Psoas muscle (tissue), 8 donors: ENCODE measurements around the gene CHST11. TPM values are rescaled to one million over a fixed set of nuclear protein-coding genes. Genes with fewer than 3 reads are reported as not detected.

Source experiments
- ATAC-seq, 4 donors: fragments of 200-7000 bp; cut with Tn5 transposase; one replicate each; pipeline ENCODE4 v1.9.1; 2020; ENCODE audit warnings: moderate library complexity in 3 of 4, mild to moderate bottlenecking in 2 of 4
- DNase-seq, 2 donors: peaks; one replicate each; pipeline ENCODE4 v3.0.0-alpha.2; 2020
- H3K27ac ChIP-seq: fragments of 200-600 bp; one replicate; pipeline ENCODE4 v1.8.0; 2022
- H3K27me3 ChIP-seq, 3 donors: fragments of 200-600 bp in 1 of 3; one replicate each; pipeline versions ENCODE4 v1.6.1 to v1.8.0; 2013 to 2022; ENCODE audit warnings: low read length in 2 of 3, mild to moderate bottlenecking in 2 of 3, moderate library complexity in 1 of 3; ENCODE audit not compliant: insufficient read depth in 3 of 3
- H3K36me3 ChIP-seq, 2 donors: fragments of 200-600 bp in 1 of 2; one replicate each; pipeline versions ENCODE4 v1.6.1 to v1.8.0; 2013 to 2022; ENCODE audit warnings: low read depth in 1 of 2, mild to moderate bottlenecking in 1 of 2, moderate library complexity in 1 of 2; ENCODE audit not compliant: insufficient read depth in 1 of 2
- H3K4me1 ChIP-seq: fragments of 200-600 bp; one replicate; pipeline ENCODE4 v1.8.0; 2022
- H3K4me3 ChIP-seq: fragments of 200-600 bp; one replicate; pipeline ENCODE4 v1.8.0; 2022; ENCODE audit warnings: mild to moderate bottlenecking
- H3K9me3 ChIP-seq: fragments of 200-600 bp; one replicate; pipeline ENCODE4 v1.8.0; 2022
- CTCF ChIP-seq: fragments of 200-600 bp; IDR thresholded peaks from one replicate; pipeline ENCODE4 v1.8.0; 2022; ENCODE audit warnings: antibody characterized with exemption
- WGBS, 3 donors: extraction: QIAGEN DNeasy Blood & Tissue Kit; methylation state at CpG; one replicate each; pipeline versions ENCODE4 v1.1.6 to v1.1.7; 2013; 5-methylcytosine and 5-hydroxymethylcytosine counted together
- intact Hi-C, 2 donors: fragments of 100-400 bp; cut with DNase I; formaldehyde crosslinking; loops; one replicate each; pipeline versions ENCODE4 v1.11.0 to v1.14.2; 2022
- polyA plus RNA-seq, 3 donors: library from polyadenylated mRNA; stranded (reverse); fragments of 200-250 nt; gene quantifications; one replicate each; pipeline ENCODE4 v1.2.3, GENCODE V29; 2013
- total RNA-seq, 4 donors: library from RNA; stranded (reverse); fragmentation: NEBNext Ultra II Directional in 2 of 4; extraction: Animal tissue kit (Norgen Biotek cat#: 25700) in 2 of 4; gene quantifications; one replicate each; pipeline versions ENCODE4 v1.2.1 to v1.2.4, GENCODE V29; 2021 to 2023
- donor health status: healthy with polysubstance abuse.
- donor health status: DM: no; HTN: no; CAD: no; lungs with moderate emphysema.
- donor health status: Bipolar disorder and iron deficiency.
- donor health status: healthy.
- donor health status: DM: yes; HTN: yes; CAD: no.
- donor health status: DM: no; HTN: no; CAD: no.
- donor health status: DM: no; HTN: no; CAD: no.
- donor health status: DM: yes; HTN: yes; CAD: no.

CHST11 gene
- total and polyA plus RNA-seq, 7 donors: 0.52 to 1.6 (median 1.0) TPM

GRCh38 chr12:104443008-104443407 lies 13.7 kb upstream of the CHST11 start:
- H3K4me3 ChIP-seq: no peak overlapping the region
- no peak for ATAC-seq
- no peaks in the 10 kb centered on the region for H3K27me3 ChIP-seq
- intact Hi-C loops: no loop called here
- no peak for DNase-seq
- no peak overlapping the region for H3K27ac ChIP-seq
- 62 to 78% (median 71%) methylated on average over 1 of the region's 1 CpG for WGBS, 3 donors
- TF ChIP-seq CTCF: no peak
- no peaks in the 10 kb centered on the region for H3K4me1 ChIP-seq
- no peaks in the 10 kb centered on the region for H3K9me3 ChIP-seq
- no peaks in the 10 kb centered on the region for H3K36me3 ChIP-seq

- peaks cover 10% of the 10 kb centered on the region for H3K9me3 ChIP-seq
- no peak for TF ChIP-seq CTCF
- ATAC-seq (no peak), DNase-seq (no peak)
- H3K4me1 ChIP-seq: no peaks in the 10 kb centered on the region
- no peaks in the 10 kb centered on the region for H3K36me3 ChIP-seq
- no peaks in the 10 kb centered on the region for H3K27me3 ChIP-seq
- WGBS, 3 donors: 88 to 95% (median 91%) methylated on average over 5 of the region's 5 CpGs
- intact Hi-C loops: no loop called here
- H3K4me3 ChIP-seq: no peak overlapping the region
- no peak overlapping the region for H3K27ac ChIP-seq
Measured at GRCh38 chr12:104446646-104447421, 9.9 kb upstream of the CHST11 start.

- DNase-seq: no peak
- no peaks in the 10 kb centered on the region for H3K4me1 ChIP-seq
- H3K27ac ChIP-seq: no peak overlapping the region
- no peak for TF ChIP-seq CTCF
- no peaks in the 10 kb centered on the region for H3K36me3 ChIP-seq
- no peak overlapping the region for H3K4me3 ChIP-seq
- intact Hi-C loops: no loop called here
- no peaks in the 10 kb centered on the region for H3K27me3 ChIP-seq
- WGBS, 3 donors: 76 to 90% (median 80%) methylated on average over 5 of the region's 5 CpGs
- H3K9me3 ChIP-seq: peaks cover 10% of the 10 kb centered on the region
- ATAC-seq: no peak
Measured at GRCh38 chr12:104448031-104448430, 8.7 kb upstream of the CHST11 start.

GRCh38 chr12:104448451-104448850 lies 8.3 kb upstream of the CHST11 start:
- Histone ChIP-seq H3K27ac (no peak overlapping the region), H3K36me3 (no peaks in the 10 kb centered on the region), H3K4me3 (no peak overlapping the region), H3K27me3 (no peaks in the 10 kb centered on the region), H3K9me3 (peaks cover 10% of the 10 kb centered on the region), H3K4me1 (no peaks in the 10 kb centered on the region)
- TF ChIP-seq CTCF: no peak
- WGBS, 3 donors: 81 to 93% (median 90%) methylated on average over 1 of the region's 1 CpG
- intact Hi-C loops: no loop called here
- ATAC-seq (no peak), DNase-seq (no peak)

GRCh38 chr12:104450700-104451099 lies 6.0 kb upstream of the CHST11 start:
- Histone ChIP-seq H3K36me3 (no peaks in the 10 kb centered on the region), H3K4me3 (no peak overlapping the region), H3K27ac (no peak overlapping the region), H3K9me3 (peaks cover 10% of the 10 kb centered on the region), H3K27me3 (peaks cover 0 to 3% (median 0%) of the 10 kb centered on the region in 3 donors), H3K4me1 (peaks cover 1% of the 10 kb centered on the region)
- DNase-seq (no peak), ATAC-seq (no peak)
- intact Hi-C loops: no loop called here
- no peak for TF ChIP-seq CTCF
